ENCODE measurements around the gene ITGA2B.
"Not testable (repeated sequence)": the region's sequence is repeated elsewhere in the genome, so short reads cannot be mapped to it uniquely, and the experiment has no call there.

ITGA2B gene

GRCh38 chr17:44390250-44390870 lies 911 bp upstream of the ITGA2B start:
- no peak for DNase-seq

- DNase-seq = no peak
Observed at GRCh38 chr17:44389723-44390202, 314 bp upstream of the ITGA2B start.

- DNase-seq = no peak
Observed at GRCh38 chr17:44387804-44388203, 1.6 kb downstream of the ITGA2B start.

GRCh38 chr17:44386182-44386525 lies 3.3 kb downstream of the ITGA2B start:
- no peak for DNase-seq

- DNase-seq = peak; percentile 37
Observed at GRCh38 chr17:44385287-44386181, 3.9 kb downstream of the ITGA2B start.

GRCh38 chr17:44384823-44385286 lies 4.6 kb downstream of the ITGA2B start:
- DNase-seq = no peak

GRCh38 chr17:44384281-44384822 lies 5.1 kb downstream of the ITGA2B start:
- no peak for DNase-seq

- no peak for DNase-seq
Observed at GRCh38 chr17:44383861-44384260, 5.6 kb downstream of the ITGA2B start.

GRCh38 chr17:44383363-44383762 lies 6.1 kb downstream of the ITGA2B start:
- DNase-seq = no peak

- no peak for DNase-seq
Observed at GRCh38 chr17:44382917-44383316, 6.5 kb downstream of the ITGA2B start.

- no peak for DNase-seq
Observed at GRCh38 chr17:44381810-44382305, 7.6 kb downstream of the ITGA2B start.

- no peak for DNase-seq
Observed at GRCh38 chr17:44380767-44381166, 8.7 kb downstream of the ITGA2B start.

GRCh38 chr17:44379887-44380286 lies 9.6 kb downstream of the ITGA2B start:
- DNase-seq = no peak

- no peak for DNase-seq
Observed at GRCh38 chr17:44378171-44378705, 11.2 kb downstream of the ITGA2B start.

- DNase-seq = no peak
Observed at GRCh38 chr17:44376779-44377178, 12.7 kb downstream of the ITGA2B start.

- DNase-seq = no peak
Observed at GRCh38 chr17:44376124-44376523, 13.3 kb downstream of the ITGA2B start.

GRCh38 chr17:44375196-44376017 lies 14.0 kb downstream of the ITGA2B start:
- no peak for DNase-seq

- no peak for DNase-seq
Observed at GRCh38 chr17:44374306-44375195, 14.9 kb downstream of the ITGA2B start.

- no peak for DNase-seq
Observed at GRCh38 chr17:44372036-44372435, 17.4 kb downstream of the ITGA2B start.

- DNase-seq = not testable (repeated sequence)
Observed at GRCh38 chr17:44369414-44370023, 19.9 kb downstream of the ITGA2B start.

All from HCEC 1CT (cell line).